Measurements from ENCODE around the gene CAP1. TPM values are rescaled to one million over a fixed set of nuclear protein-coding genes. Genes with fewer than 3 reads are reported as not detected.

CAP1 gene
- total and polyA plus RNA-seq, 7 donors = 177 to 412 (median 234) TPM

DNA sequence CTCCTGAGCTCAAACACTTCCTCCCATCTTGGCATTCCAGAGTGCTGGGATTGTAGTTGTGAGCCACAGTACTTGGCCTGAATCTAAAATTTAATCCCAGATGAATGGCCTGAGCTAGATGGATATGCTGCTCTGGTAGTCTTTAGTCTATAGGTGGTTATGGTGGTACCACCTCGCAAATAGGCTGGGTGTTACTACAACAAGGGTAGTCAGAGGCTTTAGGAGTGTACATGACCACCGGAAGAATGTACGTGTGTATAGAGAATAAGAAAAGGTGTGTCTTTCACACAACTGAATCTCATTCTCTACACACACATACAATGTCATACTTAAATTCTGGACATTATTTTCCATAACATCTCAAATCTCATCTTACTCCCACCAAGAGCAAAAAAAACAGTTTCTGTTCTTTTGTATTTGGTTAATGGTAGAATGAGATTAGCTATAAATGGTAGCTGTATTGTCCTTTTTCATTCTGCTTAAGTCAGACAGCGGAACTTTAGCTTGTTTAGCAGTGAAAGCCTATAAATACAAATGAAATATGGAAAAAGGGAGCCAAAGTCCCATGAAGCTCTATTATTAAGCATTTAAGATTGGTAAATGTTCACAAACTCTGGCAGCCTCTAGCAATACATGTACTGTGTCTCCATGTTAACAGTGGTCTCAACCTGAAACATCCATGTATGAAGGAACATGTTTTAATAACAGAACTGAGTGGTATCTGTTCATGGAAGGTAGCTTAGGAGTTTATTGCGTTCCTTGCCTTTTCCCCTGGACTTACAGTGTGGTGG is 16.2 kb downstream of the CAP1 start:
- WGBS, 2 donors = 92 to 98% methylated on average over 5 of the region's 5 CpGs
- intact Hi-C loops (cut with DNase I) = no loop called here

DNA sequence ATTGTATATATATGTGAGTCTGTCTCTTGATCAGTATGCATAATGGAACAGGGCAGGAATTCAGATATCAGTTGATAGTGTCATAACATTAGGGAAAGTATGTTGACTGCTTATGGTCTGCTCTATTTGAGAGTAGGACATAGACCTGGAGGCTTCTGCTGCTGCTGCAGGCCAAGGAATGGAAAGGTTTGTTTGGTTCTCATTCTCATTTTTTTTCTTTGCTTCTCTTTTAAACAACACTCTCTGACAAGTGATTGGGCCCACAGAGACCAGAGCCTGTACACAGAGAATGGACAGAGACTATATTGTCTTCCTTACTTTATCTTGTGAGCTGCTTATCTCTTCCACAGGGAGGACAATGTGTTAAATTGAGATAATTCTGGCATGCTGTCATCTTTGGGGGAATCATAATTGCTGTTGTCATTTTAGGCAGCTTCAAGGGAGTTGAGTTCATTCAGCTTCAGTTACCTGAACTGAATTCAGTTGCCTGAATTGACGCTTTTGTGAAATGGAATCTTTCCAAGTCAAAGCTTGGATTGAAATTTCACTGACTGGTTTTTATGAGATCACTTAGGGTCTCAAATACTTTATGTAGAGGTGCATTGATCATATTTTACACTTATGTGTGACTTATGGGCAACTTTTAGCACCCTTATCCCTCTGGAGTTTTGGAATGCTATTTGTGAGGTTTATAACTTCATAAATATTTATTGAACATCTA is 16.9 kb downstream of the CAP1 start:
- Histone ChIP-seq H3K9me3 (no peaks in the 10 kb centered on the region), H3K4me1 (peaks cover 0 to 79% (median 52%) of the 10 kb centered on the region in 4 donors), H3K4me3 (no peak overlapping the region), H3K27me3 (no peaks in the 10 kb centered on the region), H3K27ac (no peak overlapping the region), H3K36me3 (peaks cover 0 to 34% (median 17%) of the 10 kb centered on the region in 4 donors)
- TF ChIP-seq POLR2A (IDR thresholded peaks at IDR 0.05) (no peak), EP300 (IDR thresholded peaks at IDR 0.05) (no peak), POLR2AphosphoS5 (IDR thresholded peaks at IDR 0.05) (no peak)
- TF ChIP-seq, protein P1, sequence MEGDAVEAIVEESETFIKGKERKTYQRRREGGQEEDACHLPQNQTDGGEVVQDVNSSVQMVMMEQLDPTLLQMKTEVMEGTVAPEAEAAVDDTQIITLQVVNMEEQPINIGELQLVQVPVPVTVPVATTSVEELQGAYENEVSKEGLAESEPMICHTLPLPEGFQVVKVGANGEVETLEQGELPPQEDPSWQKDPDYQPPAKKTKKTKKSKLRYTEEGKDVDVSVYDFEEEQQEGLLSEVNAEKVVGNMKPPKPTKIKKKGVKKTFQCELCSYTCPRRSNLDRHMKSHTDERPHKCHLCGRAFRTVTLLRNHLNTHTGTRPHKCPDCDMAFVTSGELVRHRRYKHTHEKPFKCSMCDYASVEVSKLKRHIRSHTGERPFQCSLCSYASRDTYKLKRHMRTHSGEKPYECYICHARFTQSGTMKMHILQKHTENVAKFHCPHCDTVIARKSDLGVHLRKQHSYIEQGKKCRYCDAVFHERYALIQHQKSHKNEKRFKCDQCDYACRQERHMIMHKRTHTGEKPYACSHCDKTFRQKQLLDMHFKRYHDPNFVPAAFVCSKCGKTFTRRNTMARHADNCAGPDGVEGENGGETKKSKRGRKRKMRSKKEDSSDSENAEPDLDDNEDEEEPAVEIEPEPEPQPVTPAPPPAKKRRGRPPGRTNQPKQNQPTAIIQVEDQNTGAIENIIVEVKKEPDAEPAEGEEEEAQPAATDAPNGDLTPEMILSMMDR (IDR thresholded peaks at IDR 0.05) = no peak
- WGBS, 2 donors = 56 to 67% methylated on average over 1 of the region's 1 CpG
- intact Hi-C loops (cut with DNase I) = no loop called here
- no peak for DNase-seq

More for the DNA sequence above, 16.2 kb downstream of the CAP1 start:
- H3K4me3 ChIP-seq = no peak overlapping the region
- H3K36me3 ChIP-seq = peaks cover 0 to 26% (median 12%) of the 10 kb centered on the region in 4 donors
- no peaks in the 10 kb centered on the region for H3K27me3 ChIP-seq
- no peak for DNase-seq
- no peaks in the 10 kb centered on the region for H3K9me3 ChIP-seq
- peaks cover 0 to 86% (median 53%) of the 10 kb centered on the region in 4 donors for H3K4me1 ChIP-seq
- TF ChIP-seq EP300 (IDR thresholded peaks at IDR 0.05) (no peak), POLR2AphosphoS5 (IDR thresholded peaks at IDR 0.05) (no peak)
- H3K27ac ChIP-seq = no peak overlapping the region

DNA sequence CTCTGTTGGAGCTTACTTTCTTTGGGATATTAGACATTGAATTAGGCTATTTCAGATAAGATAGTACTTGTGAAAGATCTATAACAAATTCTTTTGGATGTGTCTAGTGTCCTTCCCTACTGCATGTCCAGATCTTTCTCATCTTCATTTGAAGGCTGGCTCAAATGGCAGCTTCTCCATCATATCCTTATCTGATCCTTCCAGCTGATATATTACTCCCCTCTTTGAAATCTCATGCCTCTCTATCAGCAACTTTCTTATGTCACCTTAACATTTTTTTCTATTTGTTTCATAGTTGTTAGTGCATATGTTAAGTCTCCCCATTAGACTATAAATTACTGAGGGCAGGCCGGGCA is 17.5 kb downstream of the CAP1 start:
- peaks cover 0 to 74% (median 50%) of the 10 kb centered on the region in 4 donors for H3K4me1 ChIP-seq
- intact Hi-C loops (cut with DNase I) = no loop called here
- WGBS, 2 donors = 84 to 86% methylated on average over 1 of the region's 1 CpG
- peaks cover 0 to 40% (median 20%) of the 10 kb centered on the region in 4 donors for H3K36me3 ChIP-seq
- DNase-seq = no peak
- TF ChIP-seq EP300 (IDR thresholded peaks at IDR 0.05) = no peak
- TF ChIP-seq POLR2A (IDR thresholded peaks at IDR 0.05) = no peak
- TF ChIP-seq, protein P1 (IDR thresholded peaks at IDR 0.05) = no peak
- no peaks in the 10 kb centered on the region for H3K9me3 ChIP-seq
- no peaks in the 10 kb centered on the region for H3K27me3 ChIP-seq
- H3K4me3 ChIP-seq = no peak overlapping the region
- H3K27ac ChIP-seq = peak overlapping the region in 1 of 4 donors; percentile 8

DNA sequence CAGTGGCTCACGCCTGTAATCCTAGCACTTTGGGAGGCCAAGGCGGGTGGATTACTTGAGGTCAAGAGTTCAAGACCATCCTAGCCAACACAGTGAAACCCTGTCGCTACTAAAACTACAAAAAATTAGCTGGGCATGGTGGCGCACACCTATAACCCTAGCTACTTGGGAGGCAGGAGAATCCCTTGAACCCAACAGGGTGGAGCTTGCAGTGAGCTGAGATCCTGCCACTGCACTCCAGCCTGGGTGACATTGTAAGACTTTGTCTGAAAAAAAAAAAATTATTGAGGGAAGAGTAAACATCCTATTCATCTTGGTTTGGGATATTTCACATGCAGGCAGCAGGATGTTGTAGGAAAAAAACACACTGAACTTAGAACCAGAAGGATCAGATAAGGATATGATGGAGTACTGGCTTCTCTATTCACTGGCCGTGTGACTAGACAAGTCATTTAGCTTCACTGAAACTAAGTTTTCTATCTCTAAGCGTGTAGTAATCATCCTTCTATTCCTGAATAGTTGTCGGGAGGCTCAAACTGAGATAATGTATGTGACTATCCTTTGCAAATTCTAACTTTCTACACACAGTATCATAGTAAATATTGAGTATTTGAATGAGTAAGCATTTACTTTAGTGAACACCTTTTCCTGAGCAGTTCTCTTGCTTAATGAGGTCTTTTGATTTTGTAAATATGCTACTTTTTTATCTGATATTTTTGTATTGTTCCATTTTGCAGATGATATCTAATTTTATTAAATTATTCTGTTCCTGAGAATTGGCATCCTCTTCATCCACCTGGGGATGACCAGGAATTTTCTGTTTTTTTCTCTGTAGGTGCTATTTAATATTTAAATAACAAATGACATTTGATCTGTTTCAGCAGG is 18.2 kb downstream of the CAP1 start:
- H3K36me3 ChIP-seq = peaks cover 6 to 46% (median 26%) of the 10 kb centered on the region in 4 donors
- H3K4me3 ChIP-seq = no peak overlapping the region
- TF ChIP-seq POLR2AphosphoS5 (IDR thresholded peaks at IDR 0.05) = no peak
- no peak for TF ChIP-seq POLR2A (IDR thresholded peaks at IDR 0.05)
- TF ChIP-seq EP300 (IDR thresholded peaks at IDR 0.05) = no peak
- TF ChIP-seq, protein P1 (IDR thresholded peaks at IDR 0.05) = no peak
- no peaks in the 10 kb centered on the region for H3K27me3 ChIP-seq
- peaks cover 0 to 68% (median 44%) of the 10 kb centered on the region in 4 donors for H3K4me1 ChIP-seq
- H3K27ac ChIP-seq = peak overlapping the region in 3 of 4 donors; percentile 37 to 49 (median 45)
- H3K9me3 ChIP-seq = no peaks in the 10 kb centered on the region
- no peak for DNase-seq
- intact Hi-C loops (cut with DNase I) = no loop called here
- 74 to 75% methylated on average over 7 of the region's 7 CpGs for WGBS, 2 donors
